NCI-H1092 (cell line): ENCODE data around the gene PDPK1.

Experiments
- DNase-seq: peaks from one replicate; lab custom pipeline; 2025; lab: John Stamatoyannopoulos, UW

Gene PDPK1

DNA sequence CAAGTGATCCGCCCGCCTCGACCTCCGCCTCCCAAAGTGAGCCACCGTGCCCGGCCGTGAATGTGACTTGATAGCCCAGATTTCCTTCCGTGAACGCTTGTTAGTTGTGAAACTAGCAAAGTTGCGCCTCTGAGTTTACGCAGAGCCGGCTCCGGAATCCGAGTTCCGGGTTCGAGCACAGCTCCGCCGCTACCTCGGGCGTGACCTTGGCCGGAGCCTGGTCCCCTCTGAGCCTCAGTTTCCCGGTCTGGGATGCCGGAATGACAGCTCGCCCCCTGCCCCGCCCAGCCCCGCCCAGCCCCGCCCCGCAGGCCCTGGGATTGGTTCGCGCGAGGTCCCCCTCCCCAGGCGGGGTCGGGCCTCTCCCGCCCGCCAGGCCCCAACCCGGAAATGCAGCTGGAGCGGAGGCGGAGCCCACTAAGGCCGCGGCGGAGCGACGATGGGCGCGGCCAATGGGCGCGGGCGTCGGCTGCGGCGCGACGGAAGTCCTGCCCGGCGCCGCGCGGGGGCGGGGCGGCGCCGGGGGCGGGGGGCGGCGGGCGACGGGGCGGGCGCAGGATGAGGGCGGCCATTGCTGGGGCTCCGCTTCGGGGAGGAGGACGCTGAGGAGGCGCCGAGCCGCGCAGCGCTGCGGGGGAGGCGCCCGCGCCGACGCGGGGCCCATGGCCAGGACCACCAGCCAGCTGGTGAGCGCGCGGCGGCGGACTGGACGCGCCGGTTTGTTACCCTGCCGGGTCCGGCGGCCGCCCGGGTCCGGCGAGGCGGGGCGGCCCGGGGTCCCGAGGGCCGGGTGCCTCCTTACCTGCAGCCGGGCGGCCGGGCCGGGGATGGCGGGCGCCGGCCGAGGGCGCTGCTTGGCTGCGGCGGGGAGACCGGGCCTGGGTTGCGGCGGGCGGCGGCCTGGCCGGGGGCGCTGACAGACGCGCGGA is at the start of gene PDPK1:
TSS of gene PDPK1 (plus strand) at position 571 of the 929 bp plus-strand sequence. CDS start at position 663, 92 bp downstream.
- DNase-seq = peak; percentile 94

DNA sequence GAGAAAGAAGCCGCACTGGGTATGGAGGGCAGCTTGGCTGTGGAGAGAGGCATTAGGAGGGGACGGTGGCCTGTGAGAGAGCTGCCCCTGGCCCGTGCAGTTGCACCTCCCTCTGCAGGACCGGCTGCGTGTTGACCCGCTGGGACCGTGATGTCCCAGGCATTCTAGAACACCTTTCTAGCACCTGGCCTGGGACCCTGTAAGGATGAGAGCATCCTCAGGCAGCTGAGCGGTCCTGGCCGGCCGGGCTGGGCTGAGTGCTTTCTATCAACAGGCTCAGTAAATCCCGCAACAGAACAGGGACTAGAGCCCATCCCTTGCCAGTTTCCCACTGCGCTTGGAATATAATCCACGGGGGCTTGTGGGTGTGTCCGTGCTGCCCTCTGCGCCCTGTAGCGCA is 48.2 kb upstream of the PDPK1 start:
- no peak for DNase-seq

DNA sequence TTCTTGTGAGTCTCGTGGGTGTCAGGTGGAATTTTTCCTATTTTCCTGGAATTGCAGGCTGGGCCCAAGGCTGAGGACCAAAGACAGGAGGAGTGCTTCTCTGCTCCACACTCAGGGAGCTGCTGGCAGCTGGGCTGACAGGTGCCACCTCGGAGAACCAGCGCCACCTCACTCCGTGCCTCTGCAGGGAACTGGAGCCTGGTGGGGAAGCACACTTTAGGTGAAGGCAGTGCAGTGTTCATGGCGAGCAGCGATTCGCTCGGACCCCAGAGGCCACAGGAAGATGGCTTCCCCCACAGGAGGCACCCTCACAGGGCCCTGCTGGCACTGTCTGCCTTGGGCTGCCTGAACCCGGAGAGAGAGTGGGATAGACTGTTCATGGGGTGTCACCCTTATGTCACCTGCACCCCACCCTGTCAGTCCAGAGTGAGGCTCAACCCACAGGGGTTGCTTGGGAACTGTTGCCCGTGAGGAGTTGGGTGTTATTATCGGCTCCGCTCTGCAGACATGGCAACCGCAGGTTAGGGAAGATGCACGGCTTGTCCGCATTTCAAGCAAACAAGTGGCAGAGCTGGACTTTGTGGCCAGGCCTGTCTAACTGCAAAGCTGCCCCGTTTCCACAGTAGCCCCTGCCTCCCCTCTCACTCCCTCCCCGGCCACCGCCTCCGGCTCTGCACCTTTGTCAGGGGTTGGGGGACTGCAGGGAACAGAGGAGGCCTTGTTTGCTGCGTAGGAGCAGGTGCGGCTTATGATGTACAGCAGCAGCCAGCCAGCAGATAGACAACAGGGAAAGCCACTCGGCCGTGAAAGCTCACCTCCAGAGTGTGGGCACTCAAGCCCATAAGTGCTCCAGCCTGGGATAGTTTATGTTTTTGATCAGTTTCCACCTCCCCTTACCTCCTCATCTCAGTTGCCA is 47.4 kb upstream of the PDPK1 start:
- DNase-seq = peak; percentile 90

DNA sequence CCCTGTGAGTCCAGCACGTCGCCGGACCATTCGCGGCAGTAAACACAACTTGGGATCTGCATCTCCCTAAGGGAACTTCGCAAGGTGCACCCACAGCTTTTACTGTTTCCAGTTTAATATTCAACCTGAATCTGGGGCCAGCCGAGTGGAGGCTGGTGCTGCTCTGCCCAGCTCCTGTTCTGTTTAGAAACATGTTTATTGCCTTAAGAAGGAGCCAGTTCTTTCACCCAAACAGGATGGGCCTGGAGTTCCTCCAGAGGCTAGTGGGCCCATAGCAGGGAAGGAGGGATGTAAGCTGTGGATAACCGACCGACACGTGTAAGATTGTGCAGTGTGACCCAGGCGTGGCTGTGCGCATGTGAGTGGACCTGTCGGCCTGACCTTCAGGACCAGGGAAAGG is 45.5 kb upstream of the PDPK1 start:
- no peak for DNase-seq

DNA sequence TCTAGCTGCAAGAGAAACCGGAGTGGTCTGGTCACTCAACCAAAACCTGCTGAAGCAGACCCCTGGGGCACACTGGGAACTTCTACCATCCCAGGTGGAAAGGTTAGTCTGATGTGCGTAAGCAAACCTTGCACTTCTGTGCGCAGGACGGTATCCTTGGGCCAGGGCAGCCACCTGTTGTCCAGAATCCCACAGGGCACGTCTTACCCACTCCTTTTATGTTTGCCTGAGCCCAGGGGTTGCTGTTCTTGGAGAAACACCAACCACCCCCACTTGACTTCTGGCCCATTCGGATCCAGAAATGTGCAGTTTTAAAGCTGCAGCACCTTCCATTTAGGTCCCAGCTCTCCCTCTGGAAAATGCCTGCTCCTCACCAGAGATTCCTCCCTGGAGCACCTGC is 44.2 kb upstream of the PDPK1 start:
- no peak for DNase-seq

DNA sequence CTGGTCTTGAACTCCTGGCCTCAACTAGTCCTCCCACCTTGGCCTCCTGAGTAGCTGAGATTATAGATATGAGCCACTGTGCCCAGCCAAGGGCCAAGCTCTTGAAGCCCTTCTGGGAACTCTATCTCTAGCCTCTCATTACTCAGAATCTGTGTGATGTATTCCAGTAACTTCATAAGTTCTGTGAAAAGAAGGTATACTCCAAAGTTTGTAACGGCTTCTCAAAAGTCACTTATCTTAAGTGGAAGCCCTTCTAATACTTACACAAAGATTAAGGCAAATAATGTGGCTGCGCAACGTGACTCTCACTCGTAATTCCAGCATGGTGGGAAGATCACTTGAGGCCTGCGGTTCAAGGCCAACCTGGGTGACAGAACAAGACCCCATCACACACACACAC is 43.2 kb upstream of the PDPK1 start:
- no peak for DNase-seq

DNA sequence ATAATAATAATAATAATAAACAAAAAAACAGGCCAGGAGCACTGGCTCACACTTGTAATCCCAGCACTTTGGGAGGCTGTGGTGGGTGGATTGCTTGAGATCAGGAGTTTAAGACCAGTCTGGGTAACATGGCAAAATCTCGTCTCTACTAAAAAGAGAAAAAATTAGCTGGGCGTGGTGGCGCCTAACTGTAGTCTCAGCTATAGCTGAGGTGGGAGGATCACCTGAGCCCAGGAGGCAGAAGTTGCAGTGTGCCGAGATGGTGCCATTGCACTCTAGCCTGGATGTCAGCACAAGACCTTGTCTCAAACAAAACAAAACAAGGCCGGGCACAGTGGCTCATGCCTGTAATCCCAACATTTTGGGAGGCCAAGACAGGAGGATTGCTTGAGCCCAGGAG is 42.8 kb upstream of the PDPK1 start:
- DNase-seq = no peak

DNA sequence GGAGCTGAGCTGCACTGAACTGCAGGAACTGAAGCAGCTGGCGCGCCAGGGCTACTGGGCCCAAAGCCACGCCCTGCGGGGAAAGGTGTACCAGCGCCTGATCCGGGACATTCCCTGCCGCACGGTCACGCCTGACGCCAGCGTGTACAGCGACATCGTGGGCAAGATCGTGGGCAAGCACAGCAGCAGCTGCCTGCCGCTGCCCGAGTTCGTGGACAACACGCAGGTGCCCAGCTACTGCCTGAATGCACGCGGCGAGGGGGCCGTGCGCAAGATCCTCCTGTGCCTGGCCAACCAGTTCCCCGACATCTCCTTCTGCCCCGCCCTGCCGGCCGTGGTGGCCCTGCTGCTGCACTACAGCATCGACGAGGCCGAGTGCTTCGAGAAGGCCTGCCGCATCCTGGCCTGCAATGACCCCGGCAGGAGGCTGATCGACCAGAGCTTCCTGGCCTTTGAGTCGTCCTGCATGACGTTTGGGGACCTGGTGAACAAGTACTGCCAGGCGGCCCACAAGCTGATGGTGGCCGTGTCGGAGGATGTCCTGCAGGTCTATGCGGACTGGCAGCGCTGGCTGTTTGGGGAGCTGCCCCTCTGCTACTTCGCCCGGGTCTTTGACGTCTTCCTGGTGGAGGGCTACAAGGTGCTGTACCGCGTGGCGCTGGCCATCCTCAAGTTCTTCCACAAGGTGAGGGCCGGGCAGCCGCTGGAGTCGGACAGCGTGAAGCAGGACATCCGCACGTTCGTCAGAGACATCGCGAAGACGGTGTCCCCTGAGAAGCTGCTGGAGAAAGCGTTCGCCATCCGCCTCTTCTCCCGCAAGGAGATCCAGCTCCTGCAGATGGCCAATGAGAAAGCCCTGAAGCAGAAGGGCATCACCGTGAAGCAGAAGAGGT is 41.4 kb upstream of the PDPK1 start:
- DNase-seq = no peak

DNA sequence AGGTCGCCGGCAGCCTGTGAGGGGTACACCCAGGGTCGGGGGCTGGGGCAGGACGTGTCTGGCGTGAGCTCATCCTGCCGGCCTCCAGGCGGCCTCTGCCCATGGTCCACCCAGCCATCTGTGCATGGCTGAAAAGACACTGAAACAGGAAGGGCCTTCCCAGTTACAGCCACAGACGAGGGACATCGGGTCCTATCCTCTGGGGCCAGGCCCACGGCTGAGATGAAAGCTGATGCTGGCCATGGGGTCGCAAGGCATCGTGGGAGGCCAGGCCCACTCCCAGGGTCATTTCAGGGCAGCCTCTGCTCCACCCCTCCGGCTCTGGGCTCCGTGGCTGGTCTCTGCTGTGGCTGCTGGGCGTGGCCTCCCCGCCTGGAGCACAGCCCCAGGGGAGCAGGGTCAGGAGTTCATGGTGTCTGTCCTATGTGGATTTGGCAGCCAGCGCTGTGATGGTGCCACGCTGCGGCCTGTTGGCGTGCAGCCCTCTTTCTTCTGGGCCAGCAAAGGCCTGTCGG is 40.6 kb upstream of the PDPK1 start:
- DNase-seq = peak; percentile 61

DNA sequence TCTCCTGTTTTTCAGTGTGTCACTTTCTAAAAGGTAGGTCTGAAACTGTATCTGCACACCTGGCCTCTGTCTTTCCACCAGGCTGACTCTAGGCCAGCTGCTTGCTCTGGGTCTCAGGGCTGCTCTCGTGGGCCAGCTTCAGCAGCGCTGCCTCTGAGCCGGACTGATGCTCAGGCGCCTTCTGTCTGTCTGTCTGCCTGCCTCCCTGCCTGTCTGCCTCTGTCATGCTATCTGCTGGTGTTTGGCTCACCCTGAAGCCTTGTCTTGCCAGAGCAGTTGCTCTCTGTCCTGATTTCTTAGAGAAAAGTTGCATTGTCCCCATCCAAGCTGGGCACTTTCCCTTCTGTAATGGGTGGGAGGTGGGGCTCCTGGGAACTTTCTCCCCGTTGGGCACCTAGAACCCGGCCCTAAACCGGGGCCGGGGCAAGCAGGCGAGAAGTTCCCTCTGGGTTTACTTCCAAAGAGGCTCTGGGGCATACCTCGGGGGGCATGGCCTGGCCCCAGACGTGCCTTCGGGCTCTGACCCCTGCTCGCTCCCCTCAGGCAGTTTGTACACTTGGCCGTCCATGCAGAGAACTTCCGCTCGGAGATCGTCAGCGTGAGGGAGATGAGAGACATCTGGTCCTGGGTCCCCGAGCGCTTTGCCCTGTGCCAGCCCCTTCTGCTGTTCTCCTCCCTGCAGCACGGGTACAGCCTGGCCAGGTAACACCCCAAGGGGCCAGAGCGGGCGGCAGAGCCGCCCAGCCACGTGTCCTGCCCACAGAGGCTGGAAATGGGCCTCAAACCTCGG is 39.9 kb upstream of the PDPK1 start:
- DNase-seq = no peak

DNA sequence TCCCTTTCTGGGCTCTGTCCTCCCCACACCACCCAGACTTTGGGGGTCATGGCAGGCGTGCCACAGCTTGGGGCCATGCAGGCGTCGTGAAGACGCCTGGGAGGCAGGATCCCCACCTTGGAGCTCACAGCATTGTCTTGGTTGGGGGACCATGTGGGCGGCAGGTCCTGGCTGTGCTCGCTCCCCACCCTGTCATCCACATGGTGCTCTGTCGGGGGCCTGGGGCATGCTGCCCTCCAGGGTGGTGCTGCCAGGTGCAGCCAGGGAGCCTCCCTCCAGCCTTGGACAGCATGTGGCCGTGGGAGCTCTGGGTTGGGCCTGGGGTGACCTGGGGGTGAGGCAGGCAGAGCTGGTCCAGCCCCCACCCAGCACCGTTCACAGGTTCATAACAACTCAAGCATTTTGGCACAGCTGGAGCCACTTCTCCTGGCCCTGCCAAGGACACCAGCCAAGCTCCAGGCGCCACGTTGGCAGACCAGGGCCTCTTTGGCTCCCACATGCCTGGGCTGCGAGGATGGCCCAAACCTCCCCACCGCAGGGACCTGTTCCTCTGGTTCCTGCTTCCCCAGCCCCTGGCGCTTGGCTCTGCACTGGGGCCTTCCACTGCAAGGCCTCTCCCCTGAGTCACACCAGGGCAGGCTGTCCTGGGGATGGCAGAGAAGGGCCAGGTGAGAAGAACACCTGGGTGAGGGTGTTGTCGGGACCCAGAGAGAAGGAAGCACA is 39.1 kb upstream of the PDPK1 start:
- peak; percentile 41 for DNase-seq

DNA sequence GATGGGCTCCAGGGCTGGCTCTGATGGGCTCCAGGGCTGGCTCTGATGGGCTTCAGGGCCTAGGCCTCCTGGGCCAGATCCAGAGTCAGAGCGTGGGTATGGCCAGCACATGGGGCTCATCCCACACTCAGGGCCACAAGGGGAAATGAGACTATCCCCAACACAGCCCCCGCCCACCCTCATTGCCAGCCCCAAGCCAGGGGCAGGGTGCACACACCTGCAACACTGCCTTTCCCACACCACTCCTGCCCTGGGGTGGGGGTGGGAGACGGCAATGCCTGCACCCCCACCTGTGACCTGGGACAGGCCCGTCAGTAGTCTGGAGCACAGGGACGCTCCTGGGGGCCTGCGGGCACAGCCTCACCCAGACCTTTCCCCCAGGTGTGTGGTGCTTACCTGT is 38.4 kb upstream of the PDPK1 start:
- no peak for DNase-seq

DNA sequence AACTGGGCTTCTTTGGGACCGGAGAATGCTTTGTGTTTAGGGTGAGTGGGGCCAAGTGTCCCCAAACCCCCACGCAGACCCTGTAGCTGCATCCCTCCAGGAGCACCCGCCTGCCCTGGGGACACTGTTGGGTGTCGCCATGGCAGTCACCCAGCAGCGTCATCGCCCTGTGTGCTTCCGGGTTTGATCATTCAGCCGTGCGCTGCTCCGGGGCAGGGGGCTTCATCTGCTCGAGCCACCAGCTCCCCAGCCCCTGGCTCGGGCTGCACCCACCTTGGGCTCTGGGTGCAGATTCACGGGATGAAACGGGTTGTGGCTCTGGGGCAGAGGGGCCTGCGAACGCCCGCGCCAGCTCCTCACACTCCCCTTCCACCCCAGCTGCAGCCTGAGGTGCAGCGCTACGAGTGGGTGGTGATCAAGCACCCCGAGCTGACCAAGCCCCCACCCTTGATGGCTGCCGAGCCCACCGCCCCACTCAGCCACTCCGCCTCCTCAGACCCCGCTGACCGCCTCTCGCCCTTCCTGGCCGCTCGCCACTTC is 37.9 kb upstream of the PDPK1 start:
- DNase-seq = no peak

DNA sequence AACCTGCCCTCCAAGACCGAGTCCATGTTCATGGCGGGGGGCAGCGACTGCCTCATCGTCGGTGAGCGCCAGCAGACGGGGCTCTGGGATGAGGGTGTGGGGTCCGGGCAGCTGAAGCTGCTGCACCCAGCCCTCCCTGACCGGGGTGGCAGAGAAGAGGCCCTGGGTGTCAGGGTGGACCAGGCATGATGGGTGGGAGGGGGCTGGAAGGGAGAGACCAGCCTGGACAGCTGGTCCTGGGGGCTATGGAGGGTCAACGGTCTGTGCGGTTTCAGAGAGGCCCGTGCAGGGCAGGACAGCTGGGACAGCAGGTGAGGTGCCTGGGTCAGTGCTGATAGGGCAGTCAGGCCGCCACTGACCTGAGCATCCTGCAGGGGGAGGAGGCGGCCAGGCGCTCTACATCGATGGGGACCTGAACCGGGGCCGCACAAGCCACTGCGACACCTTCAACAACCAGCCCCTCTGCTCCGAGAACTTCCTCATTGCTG is 37.3 kb upstream of the PDPK1 start:
- no peak for DNase-seq

DNA sequence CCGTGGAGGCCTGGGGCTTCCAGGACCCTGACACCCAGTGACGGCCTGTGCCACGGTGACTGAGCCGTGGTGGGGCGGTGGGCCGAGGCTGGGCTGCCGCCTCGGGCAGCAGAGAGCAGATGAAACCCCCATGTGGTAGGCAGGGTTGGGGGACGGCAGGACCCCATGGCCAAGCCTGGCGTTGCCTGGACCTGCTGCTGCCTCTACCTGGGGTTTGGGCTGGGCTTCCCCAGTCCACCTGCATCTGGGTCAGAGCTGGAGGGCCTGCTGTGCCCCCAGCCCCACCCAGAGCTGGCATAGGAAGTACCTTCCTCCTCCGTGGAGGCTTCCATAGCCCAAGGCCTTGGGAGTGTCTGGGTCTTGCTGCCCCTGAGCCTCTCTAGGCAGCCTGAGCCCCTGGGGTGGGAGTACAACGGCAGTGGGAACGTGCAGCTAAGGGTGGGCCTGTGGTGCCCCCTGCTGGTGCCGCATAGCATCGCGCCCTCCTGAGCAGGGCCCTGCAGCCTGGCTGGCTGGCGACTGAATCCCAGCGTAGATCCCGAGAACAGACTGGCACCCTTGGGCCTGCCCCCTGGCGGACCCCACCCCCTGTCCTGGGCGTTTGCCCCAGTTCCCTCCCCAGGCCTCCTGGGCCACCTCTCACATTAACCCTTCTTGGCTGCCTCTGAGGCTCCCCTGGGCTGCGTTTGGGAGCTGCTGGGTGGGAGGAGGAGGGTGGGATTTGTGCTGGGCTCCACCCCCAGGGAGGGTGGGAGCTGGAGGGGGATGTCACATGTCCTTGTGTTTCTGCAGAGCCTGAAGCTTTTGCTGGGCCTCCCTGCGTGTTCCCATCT is 36.7 kb upstream of the PDPK1 start:
- peak; percentile 73 for DNase-seq

DNA sequence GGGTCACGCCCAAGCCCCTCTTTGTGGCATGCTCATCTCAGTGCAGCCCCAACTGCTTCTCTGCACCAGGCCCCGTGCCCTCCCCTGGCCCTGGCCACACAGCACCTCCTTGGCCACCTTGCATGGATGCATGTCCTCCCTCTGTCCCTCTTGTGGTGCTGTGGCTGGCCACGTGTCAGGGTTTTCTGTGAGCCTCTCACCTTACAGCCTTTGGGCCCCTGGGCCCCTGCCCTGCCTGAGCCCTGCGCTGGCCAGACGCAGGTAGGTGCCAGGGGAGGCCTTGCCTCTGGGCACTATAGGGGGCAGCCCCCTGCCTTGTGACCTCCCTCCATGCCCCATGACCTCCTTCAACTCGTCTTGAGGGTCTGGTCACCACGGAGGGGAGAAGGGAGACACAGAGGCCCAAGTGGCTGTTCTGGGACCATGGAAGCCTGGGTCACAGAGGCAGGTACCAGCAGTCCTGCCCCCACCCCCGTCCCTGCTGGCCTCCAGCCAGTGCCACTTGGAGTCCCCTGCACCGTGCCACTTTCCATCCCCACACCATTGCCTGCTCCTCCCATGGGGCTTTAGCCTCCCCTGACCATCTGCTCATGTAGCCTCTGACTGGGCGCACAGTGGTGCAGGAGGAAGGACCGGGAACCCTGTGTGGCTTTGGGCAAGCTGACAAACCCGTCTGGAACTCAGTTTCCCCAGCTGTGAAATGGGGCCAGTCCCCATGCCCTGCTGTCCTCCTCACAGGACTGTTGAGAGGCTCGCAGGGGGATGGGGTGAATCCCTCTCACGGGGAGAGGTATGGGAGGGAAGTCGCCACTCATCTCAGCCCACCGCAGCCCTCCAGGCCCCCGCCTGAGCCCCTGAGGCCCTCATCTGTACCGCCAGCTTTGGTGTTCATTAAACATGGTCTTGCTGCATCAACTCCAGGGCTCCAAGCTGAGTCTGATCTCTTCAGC is 35.6 kb upstream of the PDPK1 start:
- DNase-seq = no peak

DNA sequence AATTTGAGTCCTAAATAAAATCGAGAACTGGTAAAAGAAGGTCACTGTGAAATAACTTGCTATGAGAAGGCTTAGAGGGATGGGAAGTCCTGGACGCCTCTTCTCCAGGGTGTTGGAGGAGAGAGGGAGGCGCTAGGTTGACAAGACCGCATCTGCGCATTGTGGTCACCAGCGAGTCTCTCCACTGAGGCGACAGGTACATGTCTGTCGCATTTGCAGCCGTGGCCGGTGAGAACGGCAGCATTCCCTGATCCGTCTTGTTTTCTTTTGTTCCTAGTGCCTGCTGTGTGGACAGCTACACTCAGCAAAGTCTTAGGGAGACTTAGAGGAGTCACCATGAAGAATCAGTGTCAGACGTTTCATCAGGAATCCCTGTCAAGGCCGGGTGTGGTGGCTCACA is 32.1 kb upstream of the PDPK1 start:
- no peak for DNase-seq
